ENCODE results near the gene NOP9. TPM values are rescaled to one million over a fixed set of nuclear protein-coding genes. Genes with fewer than 3 reads are reported as not detected.

Gene NOP9
- total RNA-seq, 1 experiment from 2014 or later = 39.4 TPM

- Histone ChIP-seq H3K4me1 (ENCODE audit: control insufficient read depth in 1 of 2, insufficient read depth in 2 of 2, low read length in 2 of 2) (peaks cover 5 to 17% of the 10 kb centered on the region in 2 experiments; a peak in 3 of 4 replicates), H3K27me3 (ENCODE audit: insufficient read depth, low read length) (no peaks in the 10 kb centered on the region), H3K9me2 (ENCODE audit: insufficient read depth) (no peaks in the 10 kb centered on the region), H3K79me2 (ENCODE audit: insufficient read depth, low read length) (peaks cover 4% of the 10 kb centered on the region; the same call in 1 of the 2 replicates), H3K27ac (ENCODE audit: low read depth, low read length) (no peak overlapping the region), H3K9ac (ENCODE audit: low read length) (no peak overlapping the region), H3K4me3 (replicated peaks in 1 of 2; ENCODE audit: low read depth in 1 of 2, low read length in 2 of 2) (no peak overlapping the region), H3K4me2 (ENCODE audit: low read length) (no peak overlapping the region), H2AFZ (ENCODE audit: low read depth, low read length, poor library complexity, severe bottlenecking) (no peak overlapping the region), H3K36me3 (ENCODE audit: control insufficient read depth in 1 of 2, insufficient read depth in 2 of 2, low read length in 2 of 2) (no peaks in the 10 kb centered on the region; a peak in 1 of 4 replicates), H3K9me3 (ENCODE audit: control insufficient read depth in 1 of 2, insufficient read depth in 1 of 2, low read depth in 1 of 2, low read length in 2 of 2) (no peaks in the 10 kb centered on the region), H4K20me1 (ENCODE audit: insufficient read depth) (no peaks in the 10 kb centered on the region)
- TF ChIP-seq JUND (IDR thresholded peaks at IDR 0.05) (no peak), EZH2phosphoT487 (IDR thresholded peaks at IDR 0.05; ENCODE audit: borderline replicate concordance) (no peak), SIN3A (IDR thresholded peaks at IDR 0.05; ENCODE audit: low read depth) (no peak), ZFX (IDR thresholded peaks at IDR 0.05) (no peak), MAX (IDR thresholded peaks at IDR 0.05) (no peak)
- TF ChIP-seq, protein P1, sequence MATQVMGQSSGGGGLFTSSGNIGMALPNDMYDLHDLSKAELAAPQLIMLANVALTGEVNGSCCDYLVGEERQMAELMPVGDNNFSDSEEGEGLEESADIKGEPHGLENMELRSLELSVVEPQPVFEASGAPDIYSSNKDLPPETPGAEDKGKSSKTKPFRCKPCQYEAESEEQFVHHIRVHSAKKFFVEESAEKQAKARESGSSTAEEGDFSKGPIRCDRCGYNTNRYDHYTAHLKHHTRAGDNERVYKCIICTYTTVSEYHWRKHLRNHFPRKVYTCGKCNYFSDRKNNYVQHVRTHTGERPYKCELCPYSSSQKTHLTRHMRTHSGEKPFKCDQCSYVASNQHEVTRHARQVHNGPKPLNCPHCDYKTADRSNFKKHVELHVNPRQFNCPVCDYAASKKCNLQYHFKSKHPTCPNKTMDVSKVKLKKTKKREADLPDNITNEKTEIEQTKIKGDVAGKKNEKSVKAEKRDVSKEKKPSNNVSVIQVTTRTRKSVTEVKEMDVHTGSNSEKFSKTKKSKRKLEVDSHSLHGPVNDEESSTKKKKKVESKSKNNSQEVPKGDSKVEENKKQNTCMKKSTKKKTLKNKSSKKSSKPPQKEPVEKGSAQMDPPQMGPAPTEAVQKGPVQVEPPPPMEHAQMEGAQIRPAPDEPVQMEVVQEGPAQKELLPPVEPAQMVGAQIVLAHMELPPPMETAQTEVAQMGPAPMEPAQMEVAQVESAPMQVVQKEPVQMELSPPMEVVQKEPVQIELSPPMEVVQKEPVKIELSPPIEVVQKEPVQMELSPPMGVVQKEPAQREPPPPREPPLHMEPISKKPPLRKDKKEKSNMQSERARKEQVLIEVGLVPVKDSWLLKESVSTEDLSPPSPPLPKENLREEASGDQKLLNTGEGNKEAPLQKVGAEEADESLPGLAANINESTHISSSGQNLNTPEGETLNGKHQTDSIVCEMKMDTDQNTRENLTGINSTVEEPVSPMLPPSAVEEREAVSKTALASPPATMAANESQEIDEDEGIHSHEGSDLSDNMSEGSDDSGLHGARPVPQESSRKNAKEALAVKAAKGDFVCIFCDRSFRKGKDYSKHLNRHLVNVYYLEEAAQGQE (IDR thresholded peaks at IDR 0.05; ENCODE audit: low read depth) = no peak
- RAD21 ChIA-PET (ENCODE audit: low non-redundant PET in 1 of 2, low total read pairs in 2 of 2, uncharacterized antibody in 2 of 2, unreplicated experiment in 2 of 2) = no interaction called here
- BruUV-seq (replicated peaks) = no TSS peak
- no peak for DNase-seq (ENCODE audit: low read depth, low spot score)
- POLR2A ChIA-PET = no interaction called here
- CTCF ChIA-PET = interaction anchor here (0.7 kb wide), 1 partner anchor 169 kb away, joined by 3 read pairs; no protein-coding TSS in a partner anchor
- ATAC-seq = no peak
- intact Hi-C loops (cut with micrococcal nuclease) = no loop called here
Measured at GRCh38 chr14:24267516-24267915, 32.1 kb upstream of the NOP9 start.

GRCh38 chr14:24268225-24268624, 31.4 kb upstream of the NOP9 start:
- ATAC-seq = no peak
- RAD21 ChIA-PET (ENCODE audit: low non-redundant PET in 1 of 2, low total read pairs in 2 of 2, uncharacterized antibody in 2 of 2, unreplicated experiment in 2 of 2) = no interaction called here
- no peaks in the 10 kb centered on the region for H3K9me2 ChIP-seq (ENCODE audit: insufficient read depth)
- H3K4me2 ChIP-seq (ENCODE audit: low read length) = no peak overlapping the region
- intact Hi-C loops (cut with micrococcal nuclease) = no loop called here
- H3K9me3 ChIP-seq (ENCODE audit: control insufficient read depth in 1 of 2, insufficient read depth in 1 of 2, low read depth in 1 of 2, low read length in 2 of 2) = no peaks in the 10 kb centered on the region
- no peak for DNase-seq (ENCODE audit: low read depth, low spot score)
- BruUV-seq (replicated peaks) = no TSS peak
- H3K4me1 ChIP-seq (ENCODE audit: control insufficient read depth in 1 of 2, insufficient read depth in 2 of 2, low read length in 2 of 2) = peaks cover 5 to 17% of the 10 kb centered on the region in 2 experiments; a peak in 3 of 4 replicates
- H3K4me3 ChIP-seq (replicated peaks in 1 of 2; ENCODE audit: low read depth in 1 of 2, low read length in 2 of 2) = no peak overlapping the region
- peaks cover 4% of the 10 kb centered on the region; the same call in 1 of the 2 replicates for H3K79me2 ChIP-seq (ENCODE audit: insufficient read depth, low read length)
- H4K20me1 ChIP-seq (ENCODE audit: insufficient read depth) = no peaks in the 10 kb centered on the region
- H3K27ac ChIP-seq (ENCODE audit: low read depth, low read length) = no peak overlapping the region
- CTCF ChIA-PET = interaction anchor here (0.7 kb wide), 1 partner anchor 168 kb away, joined by 3 read pairs; no protein-coding TSS in a partner anchor
- no peaks in the 10 kb centered on the region for H3K27me3 ChIP-seq (ENCODE audit: insufficient read depth, low read length)
- H2AFZ ChIP-seq (ENCODE audit: low read depth, low read length, poor library complexity, severe bottlenecking) = no peak overlapping the region
- no peaks in the 10 kb centered on the region; a peak in 1 of 4 replicates for H3K36me3 ChIP-seq (ENCODE audit: control insufficient read depth in 1 of 2, insufficient read depth in 2 of 2, low read length in 2 of 2)
- POLR2A ChIA-PET = no interaction called here
- no peak overlapping the region for H3K9ac ChIP-seq (ENCODE audit: low read length)
- no peak for TF ChIP-seq YY1 (IDR thresholded peaks at IDR 0.05; ENCODE audit: extremely low read depth, insufficient replicate concordance, low read depth, low read length)
- no peak for TF ChIP-seq POLR2AphosphoS5 (IDR thresholded peaks at IDR 0.05; ENCODE audit: low read depth, low read length)
- no peak for TF ChIP-seq EZH2phosphoT487 (IDR thresholded peaks at IDR 0.05; ENCODE audit: borderline replicate concordance)
- TF ChIP-seq, protein P1 (IDR thresholded peaks at IDR 0.05; ENCODE audit: low read depth) = no peak
- no peak for TF ChIP-seq RAD21 (IDR thresholded peaks at IDR 0.05; ENCODE audit: low read depth)
- no peak for TF ChIP-seq CTCF (IDR thresholded peaks at IDR 0.05 in 2 of 3, conservative IDR thresholded peaks at IDR 0.05 in 1 of 3; ENCODE audit: borderline replicate concordance in 1 of 3, insufficient read depth in 1 of 3, low read depth in 2 of 3, low read length in 2 of 3)
